B cell (primary cell): Measurements from ENCODE around the gene RGSL1. TPM values are rescaled to one million over a fixed set of nuclear protein-coding genes. Genes with fewer than 3 reads are reported as not detected.

Source experiments
- ATAC-seq: fragments of 200-7000 bp; cut with Tn5 transposase; one replicate; pipeline ENCODE4 v1.10.0; 2021; ENCODE audit warnings: low read depth, mild to moderate bottlenecking, moderate number of reproducible peaks, moderate library complexity
- CTCF ChIA-PET: fragments of 350-600 bp; sonication (Branson Sonifier 250); formaldehyde crosslinking; loops from one replicate; lab custom pipeline; 2021; ENCODE audit warnings: antibody characterized with exemption, inconsistent platforms; lab: Charles Lee
- POLR2A ChIA-PET: fragments of 350-600 bp; sonication (Branson Sonifier 250); formaldehyde crosslinking; loops from one replicate; lab custom pipeline; 2021; ENCODE audit warnings: antibody characterized with exemption; lab: Charles Lee
- DNase-seq: peaks from one replicate; pipeline ENCODE4 v3.0.0; 2013
- H2AFZ ChIP-seq: 2 replicates; pipeline ENCODE4 v1.6.1; 2012; ENCODE audit warnings: mild to moderate bottlenecking, low read depth, low read length; ENCODE audit not compliant: insufficient read depth, poor library complexity, severe bottlenecking
- H3K27ac ChIP-seq, 2 donors: 1 replicate in 1 of 2; 2 replicates in 1 of 2; pipeline ENCODE4 v1.5.1; 2012 to 2013; ENCODE audit warnings: low read length in 2 of 2, mild to moderate bottlenecking in 2 of 2, moderate library complexity in 1 of 2
- H3K27me3 ChIP-seq, 4 experiments: fragments of 200-600 bp in 1 of 4; sonication (generic) in 1 of 4; replicated peaks in 1 of 4; 1 replicate in 2 of 4; 2 replicates in 2 of 4; pipeline versions ENCODE4 v1.6.1 to v1.7.0; 2013 to 2016; ENCODE audit warnings: low read length in 3 of 4, mild to moderate bottlenecking in 2 of 4, mixed read lengths in 1 of 4, moderate library complexity in 1 of 4; ENCODE audit not compliant: insufficient read depth in 4 of 4, control insufficient read depth in 3 of 4; ENCODE audit errors: control extremely low read depth in 1 of 4
- H3K36me3 ChIP-seq, 2 experiments: replicated peaks in 1 of 2; 1 replicate in 1 of 2; 2 replicates in 1 of 2; pipeline versions ENCODE4 v1.6.1 to v1.7.1; 2013; ENCODE audit warnings: low read length in 1 of 2; ENCODE audit not compliant: insufficient read depth in 2 of 2, control insufficient read depth in 1 of 2; ENCODE audit errors: control extremely low read depth in 1 of 2, extremely low read depth in 1 of 2
- H3K4me1 ChIP-seq, 2 donors: fragments of 200-600 bp in 1 of 2; sonication (generic) in 1 of 2; 1 replicate in 1 of 2; 2 replicates in 1 of 2; pipeline versions ENCODE4 v1.5.1 to v1.6.1; 2013 to 2017; ENCODE audit warnings: low read length in 2 of 2; ENCODE audit not compliant: control insufficient read depth in 2 of 2, insufficient read depth in 2 of 2
- H3K4me2 ChIP-seq: replicated peaks from 2 replicates; pipeline ENCODE3; 2012; ENCODE audit warnings: mild to moderate bottlenecking, low read depth, low read length; ENCODE audit not compliant: poor library complexity, severe bottlenecking
- H3K4me3 ChIP-seq, 5 experiments: fragments of 200-600 bp in 1 of 5; sonication (generic) in 1 of 5; 1 replicate in 3 of 5; 2 replicates in 2 of 5; pipeline versions ENCODE4 v1.5.1 to v1.7.0; 2011 to 2016; ENCODE audit warnings: low read length in 4 of 5, mild to moderate bottlenecking in 4 of 5, low read depth in 2 of 5, control low read depth in 1 of 5, moderate library complexity in 1 of 5; ENCODE audit not compliant: insufficient read depth in 1 of 5; ENCODE audit errors: control extremely low read depth in 1 of 5, extremely low read depth in 1 of 5
- H3K79me2 ChIP-seq: fragments of 200-600 bp; sonication (generic); one replicate; pipeline ENCODE4 v1.6.0; 2016; ENCODE audit warnings: low read length; ENCODE audit not compliant: control insufficient read depth, insufficient read depth
- H3K9ac ChIP-seq: fragments of 200-600 bp; sonication (generic); 2 replicates; pipeline ENCODE4 v1.6.1; 2017; ENCODE audit warnings: mild to moderate bottlenecking, low read length, moderate library complexity
- H3K9me3 ChIP-seq, 3 donors: one replicate each; pipeline versions ENCODE4 v1.6.1 to v1.7.1; 2013; ENCODE audit warnings: low read length in 2 of 3; ENCODE audit not compliant: control insufficient read depth in 2 of 3, insufficient read depth in 1 of 3; ENCODE audit errors: control extremely low read depth in 1 of 3
- H4K20me1 ChIP-seq: 2 replicates; pipeline ENCODE4 v1.6.0; 2012; ENCODE audit warnings: mild to moderate bottlenecking, low read length; ENCODE audit not compliant: insufficient read depth, control insufficient read depth, poor library complexity, severe bottlenecking
- H3K27ac Mint-ChIP-seq: one replicate; pipeline ENCODE4 v1.8.0; 2021; ENCODE audit warnings: mixed read lengths
- H3K27me3 Mint-ChIP-seq: one replicate; pipeline ENCODE4 v1.8.0; 2021; ENCODE audit warnings: mixed read lengths
- H3K4me1 Mint-ChIP-seq: one replicate; pipeline ENCODE4 v1.8.0; 2021; ENCODE audit warnings: mixed read lengths
- H3K4me3 Mint-ChIP-seq: one replicate; pipeline ENCODE4 v1.8.0; 2021; ENCODE audit warnings: mixed read lengths
- H3K9me3 Mint-ChIP-seq: one replicate; pipeline ENCODE4 v1.8.0; 2022; ENCODE audit warnings: mixed read lengths; ENCODE audit not compliant: insufficient read depth
- EZH2 ChIP-seq: IDR thresholded peaks from 2 replicates; pipeline ENCODE4 v1.6.1; 2012; ENCODE audit warnings: borderline replicate concordance, low read depth, mild to moderate bottlenecking, moderate library complexity, low read length; ENCODE audit not compliant: insufficient read depth, poor library complexity, severe bottlenecking
- WGBS: methylation state at CpG from one replicate; pipeline ENCODE4 v1.1.5; 2013; ENCODE audit warnings: missing lambda C conversion rate; ENCODE audit not compliant: insufficient coverage; 5-methylcytosine and 5-hydroxymethylcytosine counted together
- intact Hi-C: fragments of 100-400 bp; cut with micrococcal nuclease; formaldehyde crosslinking; loops from one replicate; pipeline ENCODE4 v1.10.0; 2022
- polyA plus RNA-seq: library from polyadenylated mRNA; depleted of rRNA; stranded (reverse); fragments of >200 nt; gene quantifications from 2 replicates; pipeline ENCODE4 v1.2.3, GENCODE V29; 2012
- total RNA-seq, 2 donors: library from RNA; stranded (reverse); fragments of 120-200 nt in 1 of 2; gene quantifications; 1 replicate in 1 of 2; 2 replicates in 1 of 2; pipeline versions ENCODE4 v1.2.3 to v1.2.4, GENCODE V29; 2013 to 2022
- TF ChIP-seq, protein P1 (sequence below): fragments of 200-600 bp; IDR thresholded peaks from one replicate; pipeline ENCODE4 v1.8.0; 2022; ENCODE audit warnings: antibody characterized with exemption, mild to moderate bottlenecking

The RGSL1 gene
- total and polyA plus RNA-seq, 2 donors (not counting 1 experiment from before 2014, with no cell fraction given): not detected

DNA sequence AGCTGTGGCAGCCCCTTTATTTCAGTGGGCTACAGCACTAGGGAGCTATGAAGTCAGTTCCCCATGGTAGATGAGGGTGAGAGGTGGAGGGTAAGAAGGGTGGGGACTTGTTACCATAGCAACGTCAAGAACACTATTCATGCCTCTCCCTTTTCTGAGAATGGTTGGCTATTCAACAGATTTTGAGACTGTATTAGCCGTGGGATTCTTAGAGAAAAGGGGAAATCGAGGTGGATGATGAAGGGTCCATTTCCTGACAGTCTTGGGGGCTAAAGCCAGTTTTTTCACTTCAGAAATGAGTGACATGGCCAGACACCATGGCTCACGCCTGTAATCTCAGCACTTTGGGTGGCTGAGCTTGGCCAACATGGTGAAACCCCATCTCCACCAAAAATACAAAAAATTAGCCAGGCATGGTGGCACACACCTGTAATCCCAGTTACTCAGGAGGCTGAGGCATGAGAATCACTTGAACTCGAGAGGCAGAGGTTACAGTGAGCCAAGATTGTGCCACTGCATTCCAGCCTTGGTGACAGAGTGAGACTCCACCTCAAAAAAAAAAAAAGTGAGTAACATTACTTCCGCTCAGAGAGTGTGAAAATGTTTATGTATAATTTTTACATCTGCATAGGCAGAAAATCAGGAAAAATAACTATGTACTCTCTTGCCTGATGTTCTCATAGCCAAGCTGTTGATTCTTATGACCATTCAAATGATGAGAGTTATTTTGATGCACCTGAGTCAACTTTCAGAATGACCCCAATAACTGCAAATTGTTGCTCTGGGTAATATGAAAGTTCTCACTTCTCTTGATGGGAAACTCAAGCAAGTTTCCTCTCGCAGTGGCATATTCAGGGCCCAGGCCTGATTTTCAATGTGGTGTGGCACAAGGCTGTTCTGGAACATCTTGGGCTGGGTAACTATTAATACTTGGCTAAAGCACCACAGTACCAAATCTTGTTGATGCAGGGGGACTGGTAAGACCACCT is 23.2 kb upstream of the RGSL1 start:
- no peaks in the 10 kb centered on the region for H3K9me3 ChIP-seq
- H2AFZ ChIP-seq: no peak overlapping the region
- Mint-ChIP-seq H3K4me1 (peaks cover 17% of the 10 kb centered on the region), H3K27me3 (no peaks in the 10 kb centered on the region), H3K9me3 (no peaks in the 10 kb centered on the region), H3K4me3 (no peak overlapping the region), H3K27ac (no peak overlapping the region)
- TF ChIP-seq, protein P1, sequence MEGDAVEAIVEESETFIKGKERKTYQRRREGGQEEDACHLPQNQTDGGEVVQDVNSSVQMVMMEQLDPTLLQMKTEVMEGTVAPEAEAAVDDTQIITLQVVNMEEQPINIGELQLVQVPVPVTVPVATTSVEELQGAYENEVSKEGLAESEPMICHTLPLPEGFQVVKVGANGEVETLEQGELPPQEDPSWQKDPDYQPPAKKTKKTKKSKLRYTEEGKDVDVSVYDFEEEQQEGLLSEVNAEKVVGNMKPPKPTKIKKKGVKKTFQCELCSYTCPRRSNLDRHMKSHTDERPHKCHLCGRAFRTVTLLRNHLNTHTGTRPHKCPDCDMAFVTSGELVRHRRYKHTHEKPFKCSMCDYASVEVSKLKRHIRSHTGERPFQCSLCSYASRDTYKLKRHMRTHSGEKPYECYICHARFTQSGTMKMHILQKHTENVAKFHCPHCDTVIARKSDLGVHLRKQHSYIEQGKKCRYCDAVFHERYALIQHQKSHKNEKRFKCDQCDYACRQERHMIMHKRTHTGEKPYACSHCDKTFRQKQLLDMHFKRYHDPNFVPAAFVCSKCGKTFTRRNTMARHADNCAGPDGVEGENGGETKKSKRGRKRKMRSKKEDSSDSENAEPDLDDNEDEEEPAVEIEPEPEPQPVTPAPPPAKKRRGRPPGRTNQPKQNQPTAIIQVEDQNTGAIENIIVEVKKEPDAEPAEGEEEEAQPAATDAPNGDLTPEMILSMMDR: no peak
- no peak for TF ChIP-seq EZH2
- no peak overlapping the region for H3K9ac ChIP-seq
- no peak overlapping the region for H3K4me2 ChIP-seq
- intact Hi-C loops: no loop called here
- H3K36me3 ChIP-seq: no peaks in the 10 kb centered on the region
- no peaks in the 10 kb centered on the region for H3K79me2 ChIP-seq
- ATAC-seq (no peak), DNase-seq (no peak)
- no peak overlapping the region for H3K27ac ChIP-seq
- peaks cover 0 to 8% of the 10 kb centered on the region in 2 donors for H3K4me1 ChIP-seq
- ChIA-PET POLR2A (no interaction called here), CTCF (interaction anchor here (0.7 kb wide), 1 partner anchor 165 kb away, joined by 4 read pairs; no protein-coding TSS in a partner anchor)
- no peak overlapping the region for H3K4me3 ChIP-seq
- WGBS: 49% methylated on average over 4 of the region's 7 CpGs
- no peaks in the 10 kb centered on the region for H4K20me1 ChIP-seq
- no peaks in the 10 kb centered on the region for H3K27me3 ChIP-seq

GRCh38 chr1:182428043-182428442 is 21.9 kb upstream of the RGSL1 start:
- H3K4me1 ChIP-seq: peaks cover 0 to 8% of the 10 kb centered on the region in 2 donors
- no peaks in the 10 kb centered on the region for H3K9me3 ChIP-seq
- H2AFZ ChIP-seq: no peak overlapping the region
- Mint-ChIP-seq H3K27ac (no peak overlapping the region), H3K27me3 (no peaks in the 10 kb centered on the region), H3K4me1 (peaks cover 17% of the 10 kb centered on the region), H3K9me3 (no peaks in the 10 kb centered on the region), H3K4me3 (no peak overlapping the region)
- H3K36me3 ChIP-seq: no peaks in the 10 kb centered on the region
- no CpG with 5 or more reads among the region's 2 CpGs for WGBS
- H3K4me3 ChIP-seq: no peak overlapping the region
- no peak for TF ChIP-seq EZH2
- TF ChIP-seq, protein P1: no peak
- no peak overlapping the region for H3K4me2 ChIP-seq
- H3K79me2 ChIP-seq: no peaks in the 10 kb centered on the region
- intact Hi-C loops: no loop called here
- ChIA-PET POLR2A (no interaction called here), CTCF (no interaction called here)
- H4K20me1 ChIP-seq: no peaks in the 10 kb centered on the region
- no peak for DNase-seq
- no peak overlapping the region for H3K27ac ChIP-seq
- H3K27me3 ChIP-seq: no peaks in the 10 kb centered on the region
- no peak for ATAC-seq
- no peak overlapping the region for H3K9ac ChIP-seq
